Sigmoid colon (tissue), 4 donors: ENCODE measurements around the gene IL17RE.
"Not testable (repeated sequence)": the region's sequence is repeated elsewhere in the genome, so short reads cannot be mapped to it uniquely, and the experiment has no call there.

ENCODE experiments used
- EP300 ChIP-seq, 4 donors: sonication (generic); formaldehyde crosslinking; IDR thresholded peaks; one replicate each; pipeline ENCODE4 v1.6.1; 2017; ENCODE audit warnings: antibody characterized with exemption in 4 of 4
- POLR2A ChIP-seq, 2 donors: fragments of 450-650 bp; IDR thresholded peaks; one replicate each; pipeline ENCODE4 v1.6.1; 2016; ENCODE audit warnings: antibody characterized with exemption in 2 of 2, mild to moderate bottlenecking in 2 of 2, moderate library complexity in 2 of 2
- POLR2AphosphoS5 ChIP-seq, 4 donors: sonication (generic); formaldehyde crosslinking; IDR thresholded peaks; one replicate each; pipeline ENCODE4 v1.6.1; 2017; ENCODE audit warnings: antibody characterized with exemption in 4 of 4
- TF ChIP-seq, protein P1 (sequence below), 4 experiments: fragments of 450-650 bp in 3 of 4; fragments of 200-600 bp in 1 of 4; IDR thresholded peaks; one replicate each; pipeline ENCODE4 v1.5.1; 2016 to 2019; ENCODE audit warnings: antibody characterized with exemption in 4 of 4, mild to moderate bottlenecking in 3 of 4, moderate library complexity in 2 of 4

DNA sequence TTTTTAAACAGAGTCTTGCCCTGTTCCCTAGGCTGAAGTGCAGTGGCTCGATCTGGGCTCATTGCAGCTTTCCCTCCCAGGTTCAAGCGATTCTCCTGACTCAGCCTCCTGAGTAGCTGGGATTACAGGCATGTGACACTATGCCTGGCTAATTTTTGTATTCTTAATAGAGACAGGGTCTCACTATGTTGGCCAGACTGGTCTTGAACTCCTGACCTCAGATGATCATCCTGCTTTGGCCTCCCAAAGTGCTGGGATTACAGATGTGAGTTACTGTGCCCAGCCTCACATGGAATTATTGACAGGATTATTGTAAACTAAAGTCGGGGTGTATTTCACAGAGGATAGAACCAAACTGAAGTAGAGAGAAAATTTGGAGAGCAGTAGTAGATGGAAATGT lies 6.9 kb upstream of the IL17RE start:
- TF ChIP-seq, protein P1, sequence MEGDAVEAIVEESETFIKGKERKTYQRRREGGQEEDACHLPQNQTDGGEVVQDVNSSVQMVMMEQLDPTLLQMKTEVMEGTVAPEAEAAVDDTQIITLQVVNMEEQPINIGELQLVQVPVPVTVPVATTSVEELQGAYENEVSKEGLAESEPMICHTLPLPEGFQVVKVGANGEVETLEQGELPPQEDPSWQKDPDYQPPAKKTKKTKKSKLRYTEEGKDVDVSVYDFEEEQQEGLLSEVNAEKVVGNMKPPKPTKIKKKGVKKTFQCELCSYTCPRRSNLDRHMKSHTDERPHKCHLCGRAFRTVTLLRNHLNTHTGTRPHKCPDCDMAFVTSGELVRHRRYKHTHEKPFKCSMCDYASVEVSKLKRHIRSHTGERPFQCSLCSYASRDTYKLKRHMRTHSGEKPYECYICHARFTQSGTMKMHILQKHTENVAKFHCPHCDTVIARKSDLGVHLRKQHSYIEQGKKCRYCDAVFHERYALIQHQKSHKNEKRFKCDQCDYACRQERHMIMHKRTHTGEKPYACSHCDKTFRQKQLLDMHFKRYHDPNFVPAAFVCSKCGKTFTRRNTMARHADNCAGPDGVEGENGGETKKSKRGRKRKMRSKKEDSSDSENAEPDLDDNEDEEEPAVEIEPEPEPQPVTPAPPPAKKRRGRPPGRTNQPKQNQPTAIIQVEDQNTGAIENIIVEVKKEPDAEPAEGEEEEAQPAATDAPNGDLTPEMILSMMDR (IDR thresholded peaks at IDR 0.05) = not testable (repeated sequence)
- TF ChIP-seq POLR2A, EP300, POLR2AphosphoS5 (IDR thresholded peaks at IDR 0.05): not testable (repeated sequence)
